Thyroid gland (tissue), 4 donors: ENCODE data around the gene GATA6.

ENCODE experiments used
- CTCF ChIP-seq, 6 experiments: fragments of 200-600 bp in 3 of 6; fragments of 450-650 bp in 3 of 6; sonication (generic) in 3 of 6; IDR thresholded peaks; one replicate each; pipeline ENCODE4 v1.5.1; 2016 to 2019; ENCODE audit warnings: antibody characterized with exemption in 6 of 6, mild to moderate bottlenecking in 2 of 6, inconsistent platforms in 1 of 6, moderate library complexity in 1 of 6
- POLR2A ChIP-seq, 2 donors: fragments of 450-650 bp; IDR thresholded peaks; one replicate each; pipeline ENCODE4 v1.6.1; 2017; ENCODE audit warnings: antibody characterized with exemption in 2 of 2, mild to moderate bottlenecking in 2 of 2, moderate library complexity in 1 of 2

GRCh38 chr18:22193466-22193865, 24.1 kb downstream of the GATA6 start:
- TF ChIP-seq CTCF (IDR thresholded peaks at IDR 0.05) (no peak), POLR2A (IDR thresholded peaks at IDR 0.05) (no peak)
